Pons (tissue), 1 donor: Measurements from ENCODE around the gene TAS1R2.

Source experiments
- DNase-seq: peaks from one replicate; pipeline ENCODE4 v3.0.0-alpha.2; 2016; ENCODE audit warnings: low spot score

TAS1R2 gene

DNA sequence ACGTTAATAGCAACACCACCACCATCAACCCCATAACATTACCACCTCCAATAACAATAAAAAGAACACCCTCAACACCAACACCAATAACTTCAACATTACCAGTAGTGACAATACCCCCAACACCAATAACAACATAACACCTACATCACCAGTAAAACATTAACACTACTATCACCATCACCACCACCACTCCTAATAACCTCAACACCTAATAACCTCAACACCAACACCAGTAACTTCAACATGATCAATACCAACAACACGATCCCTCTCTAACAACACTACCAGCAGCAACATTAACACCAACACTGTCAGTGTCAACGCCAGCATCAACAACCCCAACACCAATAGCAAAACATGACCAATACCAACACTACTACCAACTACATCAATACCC, 57.2 kb downstream of the TAS1R2 start:
- no peak for DNase-seq

DNA sequence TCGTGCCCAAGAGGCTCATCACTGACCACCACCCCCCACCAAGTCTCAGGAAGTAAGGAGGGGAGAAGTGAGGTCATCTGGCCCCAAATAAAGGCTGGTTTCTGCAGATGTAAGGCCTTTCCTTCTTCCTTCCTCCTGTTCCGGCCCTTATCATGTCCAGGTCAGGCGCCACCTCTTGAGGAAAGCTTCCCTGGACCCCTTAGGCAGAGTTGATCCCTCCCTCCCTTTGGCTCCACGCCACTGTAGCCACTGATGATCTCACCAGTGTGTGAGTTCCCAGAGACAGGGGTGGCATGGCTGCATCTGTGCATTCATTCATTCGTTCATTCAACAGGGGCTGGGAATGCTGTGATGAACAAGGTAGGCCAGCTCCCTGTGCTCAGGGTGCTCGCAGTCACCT, 59.2 kb downstream of the TAS1R2 start:
- no peak for DNase-seq

DNA sequence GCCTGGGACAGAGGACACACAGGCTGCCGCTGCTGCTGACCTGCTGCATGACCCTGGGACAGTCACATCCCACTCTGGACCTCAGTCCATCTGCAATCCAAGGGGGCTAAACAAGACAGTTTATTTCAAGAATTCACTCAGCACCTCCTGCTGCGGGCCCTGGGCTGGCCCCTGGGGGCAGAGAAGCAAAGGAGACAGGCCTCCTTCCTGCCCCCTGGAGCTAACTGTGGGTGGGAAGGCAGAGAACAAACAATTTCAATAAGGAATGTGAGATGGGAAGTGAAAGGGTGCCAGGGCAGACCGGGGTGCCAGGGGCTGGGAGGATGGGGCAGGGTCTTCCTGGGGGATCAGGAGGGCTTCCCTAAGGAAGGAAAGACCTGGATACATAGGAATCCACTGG, 60.0 kb downstream of the TAS1R2 start:
- DNase-seq, result no peak

DNA sequence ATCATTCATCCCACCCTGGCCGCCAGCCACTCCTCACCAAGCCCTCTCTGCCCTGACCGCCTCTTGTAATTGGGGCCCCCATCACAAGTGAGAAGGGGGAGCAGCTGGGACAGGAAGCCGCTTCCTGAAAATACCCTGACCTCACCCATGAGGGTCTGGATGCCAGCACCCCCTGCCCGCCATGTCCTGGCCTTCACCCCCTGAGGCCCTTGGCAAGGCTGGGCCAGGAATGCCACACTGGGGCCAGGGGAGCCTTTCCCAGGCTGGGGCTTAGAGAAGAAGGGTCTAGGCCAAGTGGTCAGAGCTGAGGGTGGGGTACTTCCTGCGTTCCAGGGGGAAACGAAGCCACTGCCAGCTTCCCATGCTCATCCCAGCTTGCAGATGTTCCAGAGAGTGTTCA, 60.5 kb downstream of the TAS1R2 start:
- DNase-seq, result no peak

DNA sequence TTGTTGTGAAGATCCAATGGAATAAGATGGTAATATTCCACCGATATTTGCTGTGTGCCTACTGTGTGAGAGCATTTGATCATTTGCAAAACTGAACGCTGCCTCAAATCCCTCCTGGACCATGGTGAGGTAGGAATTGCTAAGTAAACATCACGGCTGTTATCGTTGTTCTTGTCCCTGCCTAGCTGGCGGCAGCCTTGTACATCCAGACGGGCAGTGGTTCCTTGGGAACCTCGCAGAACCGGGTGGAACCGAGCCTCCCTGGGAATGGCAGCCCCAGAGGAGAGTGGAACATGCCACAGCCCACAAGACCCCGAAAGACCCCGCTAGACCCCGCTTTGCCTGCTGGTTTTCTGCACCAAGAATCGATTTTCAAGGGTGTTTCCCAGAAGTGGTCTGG, 60.9 kb downstream of the TAS1R2 start:
- no peak for DNase-seq

DNA sequence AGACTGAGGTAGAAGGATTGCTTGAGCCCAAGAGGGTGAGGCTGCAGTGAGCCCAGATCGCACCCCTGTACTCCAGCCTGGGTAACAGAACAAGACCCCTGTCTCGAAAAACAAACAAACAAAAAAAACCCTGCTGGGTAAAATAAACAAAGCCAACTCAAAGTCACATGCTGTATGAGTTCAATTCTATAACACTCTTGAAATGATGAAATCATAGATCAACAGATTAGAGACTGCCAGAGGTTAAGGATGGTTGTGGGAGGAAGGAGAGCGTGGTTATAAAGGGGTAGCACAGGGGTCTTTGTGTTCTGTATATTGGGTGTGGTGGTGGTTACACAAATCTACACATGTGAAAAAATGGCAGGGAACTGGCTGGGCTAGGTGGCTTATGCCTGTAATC, 62.5 kb downstream of the TAS1R2 start:
- no peak for DNase-seq

DNA sequence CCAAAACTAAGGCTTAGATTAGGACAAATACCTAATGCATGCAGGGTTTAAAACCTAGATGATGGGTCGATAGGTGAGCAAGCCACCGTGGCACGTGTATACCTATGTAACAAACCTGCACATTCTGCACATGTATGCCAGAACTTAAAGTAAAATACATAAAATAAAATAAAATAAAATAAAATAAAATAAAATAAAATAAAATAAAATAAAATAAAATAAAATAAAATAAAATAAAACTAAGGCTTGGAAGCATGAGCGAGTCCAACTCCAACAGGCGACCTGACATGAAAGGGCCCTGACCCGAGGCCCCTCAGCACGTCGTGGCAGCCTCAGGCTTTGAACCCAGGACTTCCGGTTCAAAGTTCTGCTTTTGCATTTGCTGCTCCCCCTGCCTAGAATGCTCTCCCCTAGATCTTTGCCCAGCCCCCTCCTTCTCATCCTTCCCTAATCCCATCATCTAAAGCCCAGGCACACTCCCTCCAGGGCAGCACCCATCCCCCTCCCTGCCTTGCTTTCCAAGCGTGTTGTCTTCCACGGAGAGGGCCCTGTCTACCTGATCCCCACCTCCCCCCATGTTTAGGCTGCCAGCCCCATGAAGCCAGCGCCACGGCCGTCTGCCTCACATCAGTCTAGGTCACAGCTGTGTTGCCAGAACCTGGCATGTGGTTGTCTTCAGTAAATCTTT, 64.3 kb downstream of the TAS1R2 start:
- no peak for DNase-seq

DNA sequence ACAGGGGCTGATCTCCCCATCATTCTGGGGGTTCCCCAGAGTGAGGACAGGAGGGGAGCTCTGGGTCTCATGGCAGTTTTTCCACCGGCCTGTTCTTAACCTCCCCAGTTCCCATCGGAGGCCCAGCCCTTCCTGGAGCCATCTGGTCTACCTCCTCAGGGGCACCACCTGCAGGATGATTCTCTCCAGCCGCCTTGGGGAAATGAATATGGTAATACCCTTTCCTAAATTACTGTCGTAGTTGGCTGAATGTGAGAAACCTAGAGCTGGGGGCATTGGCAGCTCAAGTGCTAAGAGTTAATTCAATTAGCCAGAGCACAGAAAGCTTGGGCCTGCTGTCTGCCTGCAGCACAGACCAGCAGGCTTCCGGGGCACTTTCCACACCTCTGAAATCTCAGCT, 64.9 kb downstream of the TAS1R2 start:
- no peak for DNase-seq

DNA sequence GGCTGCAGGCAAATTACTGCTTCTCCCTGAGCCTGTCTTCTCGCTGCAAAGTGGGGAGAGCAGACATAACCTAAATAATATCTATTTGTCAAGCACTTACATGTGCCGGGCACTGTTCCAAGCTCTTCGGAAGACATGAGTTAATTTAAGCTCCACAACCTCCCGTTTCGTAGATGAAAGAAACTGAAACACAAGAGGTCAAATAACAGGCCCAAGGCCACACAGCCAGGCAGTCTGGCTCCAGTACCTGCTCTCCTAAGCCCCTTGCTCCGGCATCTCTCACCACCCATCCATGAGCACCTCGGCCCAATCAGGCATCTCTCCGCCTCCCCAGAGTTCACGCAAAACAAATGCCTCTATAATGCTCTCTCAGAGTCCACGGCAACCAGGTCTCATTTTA, 65.4 kb downstream of the TAS1R2 start:
- DNase-seq, result no peak

DNA sequence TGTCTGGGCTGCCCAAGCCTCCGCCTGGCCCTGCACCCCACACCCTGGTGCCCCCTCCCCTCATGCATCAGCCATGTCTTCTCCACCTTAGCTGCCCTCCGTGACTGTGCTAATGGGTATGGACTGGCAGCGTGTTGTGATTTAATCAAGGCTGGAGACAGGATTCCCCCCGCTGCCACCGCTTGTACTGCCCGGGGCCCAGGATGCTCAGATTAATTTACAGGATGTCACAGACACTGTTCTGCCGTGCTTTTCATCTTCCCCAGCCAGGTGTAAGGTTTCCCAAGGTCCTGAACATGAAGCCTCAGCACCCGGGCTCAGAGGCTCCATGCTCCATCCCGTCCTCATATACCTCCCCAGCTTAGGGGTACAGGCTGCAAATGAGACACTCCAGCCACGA, 66.3 kb downstream of the TAS1R2 start:
- DNase-seq, result no peak

DNA sequence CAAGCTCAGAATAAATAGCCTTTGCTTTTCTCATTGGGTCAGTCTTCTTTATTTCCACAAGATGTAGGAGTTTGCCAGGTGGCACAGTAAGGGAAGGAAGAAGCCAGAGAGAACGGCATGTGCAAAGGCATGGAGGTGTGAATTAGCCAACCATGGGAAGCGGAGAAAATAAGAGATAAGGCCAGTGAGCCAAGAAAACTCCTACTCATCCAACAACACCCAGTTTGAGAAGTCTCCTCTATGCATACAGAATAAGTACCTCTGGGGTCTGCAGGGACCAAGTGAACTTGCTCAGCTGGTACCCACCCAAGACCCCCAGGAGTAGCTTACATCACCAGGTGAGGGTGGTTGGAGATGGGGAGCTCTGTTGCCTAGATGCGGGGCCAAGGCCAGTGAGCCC, 66.7 kb downstream of the TAS1R2 start:
- DNase-seq, result no peak
